HG02678 (cell line): ENCODE data around the gene HMOX1.
A peak's percentile ranks its signal among the peaks of the same experiment; 100 is the strongest.

ENCODE experiments used
- ATAC-seq: cut with Tn5 transposase; IDR thresholded peaks from one replicate; pipeline ENCODE4 v1.9.1; 2021; ENCODE audit warnings: mild to moderate bottlenecking, moderate library complexity; ENCODE audit not compliant: unreplicated experiment

The HMOX1 gene

DNA sequence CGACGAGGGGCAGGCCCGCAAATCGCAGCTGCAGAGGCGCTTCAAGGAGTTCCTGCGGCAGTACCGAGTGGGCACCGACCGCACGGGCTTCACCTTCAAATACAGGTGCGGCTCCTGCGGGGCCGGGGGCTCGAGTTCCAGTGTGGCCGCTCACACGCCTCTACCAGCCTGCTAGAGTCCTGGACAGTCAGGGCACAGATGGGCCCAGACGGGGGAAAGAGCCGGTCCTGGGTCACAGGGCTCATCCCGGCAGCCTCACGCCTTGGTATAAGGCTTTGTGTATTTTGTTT is 19.6 kb downstream of the HMOX1 start:
- ATAC-seq = peak; percentile 5

- no peak for ATAC-seq
These were observed 21.0 kb downstream of the HMOX1 start for GRCh38 chr22:35401863-35402262.

- ATAC-seq = no peak
These were observed 22.5 kb downstream of the HMOX1 start for GRCh38 chr22:35403356-35403755.

GRCh38 chr22:35404176-35404575 is 23.3 kb downstream of the HMOX1 start:
- no peak for ATAC-seq

DNA sequence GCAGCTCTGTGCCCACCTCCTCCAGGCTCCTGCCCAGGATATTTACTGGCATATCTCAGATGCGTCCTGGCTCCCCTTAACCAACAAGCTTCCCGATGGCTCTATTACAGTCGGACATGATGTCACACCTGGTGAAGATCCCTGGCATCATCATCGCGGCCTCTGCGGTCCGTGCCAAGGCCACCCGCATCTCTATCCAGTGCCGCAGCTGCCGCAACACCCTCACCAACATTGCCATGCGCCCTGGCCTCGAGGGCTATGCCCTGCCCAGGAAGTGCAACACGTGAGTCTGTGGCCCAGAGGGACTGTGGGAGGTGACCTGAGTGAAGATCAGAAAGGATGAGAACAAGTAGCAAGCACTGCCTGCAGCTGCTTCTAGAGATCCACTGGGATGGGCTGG is 25.5 kb downstream of the HMOX1 start:
- ATAC-seq = no peak

GRCh38 chr22:35407362-35407761 is 26.5 kb downstream of the HMOX1 start:
- no peak for ATAC-seq

GRCh38 chr22:35409783-35410662 is 29.1 kb downstream of the HMOX1 start:
- peak; percentile 79 for ATAC-seq

- ATAC-seq = no peak
These were observed 29.8 kb downstream of the HMOX1 start for GRCh38 chr22:35410663-35411034.

DNA sequence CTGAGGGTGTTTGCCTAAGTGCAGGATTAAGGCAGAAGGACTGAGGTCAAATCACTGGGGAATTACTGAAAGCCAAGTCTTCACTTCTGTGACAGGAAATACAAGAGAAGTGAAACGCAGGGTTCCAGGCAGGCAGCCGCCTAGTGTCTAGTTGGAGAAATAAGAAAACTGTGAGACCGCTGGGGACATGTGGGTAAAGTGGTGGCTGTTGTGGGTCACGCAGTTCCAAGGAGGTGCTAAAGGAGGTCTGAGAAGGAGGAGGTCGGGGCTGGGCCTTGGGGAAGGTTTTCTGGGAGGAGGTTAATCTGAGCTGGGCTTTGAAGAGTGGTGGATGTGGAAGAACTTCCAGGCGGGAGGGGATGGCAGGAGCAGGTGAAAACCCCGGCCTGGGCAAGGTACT is 30.2 kb downstream of the HMOX1 start:
- ATAC-seq = peak; percentile 33

- ATAC-seq = no peak
These were observed 32.7 kb downstream of the HMOX1 start for GRCh38 chr22:35413624-35414023.

DNA sequence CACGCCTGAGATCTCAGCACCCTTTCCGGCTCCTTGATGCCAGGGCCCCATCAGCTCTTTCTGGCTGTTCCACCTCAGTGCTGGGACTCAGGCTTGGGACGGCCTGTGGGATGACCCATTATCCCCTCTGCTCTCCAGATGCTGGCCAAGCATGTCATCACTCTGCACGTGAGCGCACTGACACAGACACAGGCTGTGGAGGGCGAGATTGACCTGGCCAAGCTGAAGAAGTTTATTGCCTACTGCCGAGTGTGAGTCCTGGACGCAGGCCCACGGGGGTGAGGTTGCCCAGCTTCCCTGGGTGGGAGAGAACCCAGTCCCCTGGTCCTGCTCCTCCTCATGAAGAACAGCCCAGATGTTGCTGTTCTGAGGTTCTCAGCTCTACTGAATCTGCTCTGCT is 36.7 kb downstream of the HMOX1 start:
- no peak for ATAC-seq

GRCh38 chr22:35418088-35418487 is 37.2 kb downstream of the HMOX1 start:
- no peak for ATAC-seq

DNA sequence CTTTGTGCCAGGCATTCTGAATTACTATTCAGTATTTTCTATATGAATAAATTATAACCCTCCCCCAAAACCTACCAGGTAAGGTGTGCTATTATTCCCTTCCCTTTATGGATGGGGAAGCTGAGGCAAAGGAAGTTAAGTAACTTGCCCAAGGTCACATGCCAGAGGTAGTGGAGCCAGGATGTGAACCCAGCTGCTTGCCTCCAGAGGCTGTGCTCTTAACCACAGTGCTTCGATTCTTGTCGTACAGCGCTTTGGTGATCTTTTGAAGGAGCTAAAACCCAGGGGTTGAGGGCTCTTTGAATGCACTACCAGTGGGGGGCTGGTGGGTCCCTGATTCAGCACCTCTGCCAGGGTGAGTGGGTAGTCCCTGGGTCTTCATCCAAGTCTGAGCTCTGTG is 37.8 kb downstream of the HMOX1 start:
- ATAC-seq = no peak

GRCh38 chr22:35419756-35420155 is 38.9 kb downstream of the HMOX1 start:
- ATAC-seq = no peak

DNA sequence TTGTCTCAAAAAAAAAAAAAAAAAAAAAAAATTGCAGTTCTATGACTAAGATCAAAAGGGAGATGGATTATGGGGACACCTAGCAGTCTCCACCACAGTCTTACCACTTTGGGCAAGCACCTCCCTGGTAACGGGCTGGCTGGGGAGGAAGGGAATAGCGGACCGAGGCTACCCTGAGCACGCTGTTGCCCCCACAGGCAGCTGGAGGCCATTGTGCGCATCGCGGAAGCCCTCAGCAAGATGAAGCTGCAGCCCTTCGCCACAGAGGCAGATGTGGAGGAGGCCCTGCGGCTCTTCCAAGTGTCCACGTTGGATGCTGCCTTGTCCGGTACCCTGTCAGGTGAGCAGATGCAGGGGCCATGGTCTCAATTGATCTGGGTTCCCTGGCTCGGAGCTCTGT is 40.2 kb downstream of the HMOX1 start:
- no peak for ATAC-seq

GRCh38 chr22:35422145-35422544 is 41.2 kb downstream of the HMOX1 start:
- no peak for ATAC-seq

DNA sequence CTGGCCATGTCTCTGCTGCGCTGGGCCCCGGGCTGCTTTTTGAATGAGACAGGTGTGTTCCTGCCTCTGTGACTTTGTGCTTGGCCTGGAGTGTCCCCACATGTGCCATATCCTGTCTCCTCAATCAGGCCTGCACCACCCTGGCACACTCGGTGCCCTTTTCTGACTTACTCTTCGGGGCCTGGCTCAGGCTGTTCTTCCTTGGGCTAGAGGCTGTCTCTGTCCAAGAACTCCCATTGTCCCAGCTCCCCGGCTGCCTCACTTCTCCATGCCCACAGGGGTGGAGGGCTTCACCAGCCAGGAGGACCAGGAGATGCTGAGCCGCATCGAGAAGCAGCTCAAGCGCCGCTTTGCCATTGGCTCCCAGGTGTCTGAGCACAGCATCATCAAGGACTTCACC is 42.0 kb downstream of the HMOX1 start:
- ATAC-seq = no peak

GRCh38 chr22:35424081-35424480 is 43.2 kb downstream of the HMOX1 start:
- no peak for ATAC-seq

DNA sequence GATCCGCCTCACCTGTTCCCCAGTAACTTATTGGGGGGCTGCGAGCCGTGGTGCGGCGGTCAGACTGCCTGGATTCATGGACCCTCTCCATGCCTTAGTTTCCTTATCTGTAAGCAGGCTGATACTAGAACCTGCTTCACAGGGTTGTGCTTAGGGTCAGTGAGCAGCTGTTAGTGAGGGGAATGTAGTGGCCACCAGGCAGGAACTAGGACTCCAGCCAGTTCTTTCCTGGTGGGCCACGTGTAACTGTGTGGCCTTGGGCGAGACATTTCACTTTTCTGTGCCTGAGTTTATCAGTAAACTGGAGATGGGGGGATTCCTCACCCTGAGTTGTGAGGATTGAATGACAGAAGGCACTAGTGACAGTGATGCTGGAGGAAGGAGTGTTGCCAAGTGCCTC is 43.9 kb downstream of the HMOX1 start:
- no peak for ATAC-seq

- no peak for ATAC-seq
These were observed 44.6 kb downstream of the HMOX1 start for GRCh38 chr22:35425546-35425945.

DNA sequence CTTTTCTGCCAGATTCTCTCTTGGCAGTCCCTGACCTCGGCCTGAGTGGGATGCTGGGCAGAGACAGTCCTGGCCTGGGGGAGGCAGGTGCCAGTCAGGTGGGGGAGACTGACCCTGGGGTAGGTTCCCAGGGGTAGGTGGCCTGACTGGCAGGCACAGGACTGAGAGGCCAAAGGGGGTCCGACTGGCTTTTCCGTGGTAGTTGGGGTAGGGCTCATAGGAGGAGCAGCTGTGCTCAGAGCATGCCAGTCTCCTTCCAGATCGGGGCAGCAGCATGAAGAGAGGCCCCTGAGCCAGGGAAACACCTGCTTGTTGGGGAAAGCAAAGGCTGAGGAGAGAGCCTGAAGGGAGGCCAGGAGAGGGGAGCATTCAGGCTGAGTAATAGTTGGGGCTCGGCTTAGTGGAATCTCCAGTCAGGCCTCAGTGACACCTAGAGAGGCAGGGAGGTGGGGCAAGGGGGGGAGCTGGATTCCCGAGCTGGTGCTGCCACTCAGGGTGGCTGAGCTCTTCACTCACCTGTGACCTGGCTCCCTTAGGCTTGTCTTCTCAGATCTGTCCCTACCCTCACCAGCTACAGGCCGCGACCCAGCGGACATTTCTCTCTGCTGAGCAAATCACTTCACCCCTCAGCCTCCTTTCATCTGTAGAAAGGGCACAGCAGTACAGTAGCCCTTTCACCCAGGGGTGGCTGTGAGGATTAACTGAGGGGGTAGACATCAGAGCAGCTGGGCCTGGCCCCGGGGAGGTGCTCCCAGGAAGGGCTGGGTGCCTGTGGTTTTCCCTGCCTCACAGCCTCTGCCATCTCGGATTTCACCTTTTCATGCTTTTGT is 45.3 kb downstream of the HMOX1 start:
- no peak for ATAC-seq

- no peak for ATAC-seq
These were observed 45.9 kb downstream of the HMOX1 start for GRCh38 chr22:35426801-35427140.
